MM.1S (cell line): ENCODE measurements around the gene UPP2.

ENCODE experiments used
- CTCF ChIP-seq: fragments of 300-600 bp; sonication (generic); IDR thresholded peaks from 2 replicates; pipeline ENCODE4 v1.5.1; 2016; ENCODE audit warnings: antibody characterized with exemption, low read length, mixed read lengths
- EZH2 ChIP-seq: fragments of 300-600 bp; sonication (generic); optimal IDR thresholded peaks from 2 replicates; pipeline ENCODE3; 2017; ENCODE audit warnings: low read depth, mild to moderate bottlenecking, antibody characterized with exemption, low read length, mixed read lengths
- EZH2phosphoT487 ChIP-seq: fragments of 300-600 bp; sonication (generic); IDR thresholded peaks from 2 replicates; pipeline ENCODE4 v1.6.1; 2018; ENCODE audit warnings: antibody characterized with exemption, low read length

DNA sequence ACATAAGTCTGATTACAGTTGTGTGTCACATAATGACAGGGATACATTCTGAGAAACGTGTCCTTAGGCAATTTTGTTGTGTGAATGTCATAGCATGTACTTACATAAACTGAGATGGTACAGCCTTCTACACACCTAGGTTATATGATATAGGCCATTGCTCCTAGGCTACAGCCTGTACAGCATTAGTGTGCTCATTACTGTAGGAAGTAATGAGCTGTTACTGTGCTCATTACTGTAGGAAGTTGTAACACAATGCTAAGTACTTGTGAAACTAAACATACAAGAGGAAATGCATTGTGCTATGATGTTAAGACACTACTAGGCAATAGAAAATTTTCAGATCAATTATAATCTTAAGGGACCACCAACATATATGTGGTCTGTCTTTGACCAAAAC lies 72.8 kb downstream of the UPP2 start:
- no peak for TF ChIP-seq EZH2phosphoT487
- no peak for TF ChIP-seq CTCF
- no peak for TF ChIP-seq EZH2
